ENCODE results near the gene METRN.

- TF ChIP-seq CTCF (IDR thresholded peaks at IDR 0.05): no peak
- no peak for TF ChIP-seq POLR2A (IDR thresholded peaks at IDR 0.05)
These were observed 4.3 kb upstream of the METRN start for GRCh38 chr16:710500-711075.
